ENCODE results near the gene WDR6. TPM values are rescaled to one million over a fixed set of nuclear protein-coding genes. Genes with fewer than 3 reads are reported as not detected.

The WDR6 gene
- total RNA-seq, 1 donor = 98.4 TPM

- Histone ChIP-seq H3K4me1 (ENCODE audit: insufficient read depth, low read length) (peaks cover 9% of the 10 kb centered on the region), H2AFZ (ENCODE audit: low read length) (no peak overlapping the region), H3K27me3 (ENCODE audit: insufficient read depth, low read length) (no peaks in the 10 kb centered on the region), H3K9me3 (ENCODE audit: low read depth, low read length) (no peaks in the 10 kb centered on the region), H4K20me1 (ENCODE audit: insufficient read depth, low read length) (peaks cover 5% of the 10 kb centered on the region), H3K36me3 (ENCODE audit: insufficient read depth, low read length) (peaks cover 71% of the 10 kb centered on the region), H3K27ac (ENCODE audit: low read depth, low read length) (no peak overlapping the region), H3K4me3 (ENCODE audit: insufficient read depth, low read length) (no peak overlapping the region), H3K79me2 (ENCODE audit: insufficient read depth, low read length) (peaks cover 8% of the 10 kb centered on the region), H3K4me2 (ENCODE audit: insufficient read depth, low read length) (no peak overlapping the region)
- TF ChIP-seq, protein P1, sequence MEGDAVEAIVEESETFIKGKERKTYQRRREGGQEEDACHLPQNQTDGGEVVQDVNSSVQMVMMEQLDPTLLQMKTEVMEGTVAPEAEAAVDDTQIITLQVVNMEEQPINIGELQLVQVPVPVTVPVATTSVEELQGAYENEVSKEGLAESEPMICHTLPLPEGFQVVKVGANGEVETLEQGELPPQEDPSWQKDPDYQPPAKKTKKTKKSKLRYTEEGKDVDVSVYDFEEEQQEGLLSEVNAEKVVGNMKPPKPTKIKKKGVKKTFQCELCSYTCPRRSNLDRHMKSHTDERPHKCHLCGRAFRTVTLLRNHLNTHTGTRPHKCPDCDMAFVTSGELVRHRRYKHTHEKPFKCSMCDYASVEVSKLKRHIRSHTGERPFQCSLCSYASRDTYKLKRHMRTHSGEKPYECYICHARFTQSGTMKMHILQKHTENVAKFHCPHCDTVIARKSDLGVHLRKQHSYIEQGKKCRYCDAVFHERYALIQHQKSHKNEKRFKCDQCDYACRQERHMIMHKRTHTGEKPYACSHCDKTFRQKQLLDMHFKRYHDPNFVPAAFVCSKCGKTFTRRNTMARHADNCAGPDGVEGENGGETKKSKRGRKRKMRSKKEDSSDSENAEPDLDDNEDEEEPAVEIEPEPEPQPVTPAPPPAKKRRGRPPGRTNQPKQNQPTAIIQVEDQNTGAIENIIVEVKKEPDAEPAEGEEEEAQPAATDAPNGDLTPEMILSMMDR (IDR thresholded peaks at IDR 0.05; ENCODE audit: extremely low read depth, low read depth, low read length) = no peak
- DNase-seq (ENCODE audit: insufficient read length, low spot score, missing footprints) = no peak
Measured at GRCh38 chr3:49035281-49035680, 28.1 kb downstream of the WDR6 start.

DNA sequence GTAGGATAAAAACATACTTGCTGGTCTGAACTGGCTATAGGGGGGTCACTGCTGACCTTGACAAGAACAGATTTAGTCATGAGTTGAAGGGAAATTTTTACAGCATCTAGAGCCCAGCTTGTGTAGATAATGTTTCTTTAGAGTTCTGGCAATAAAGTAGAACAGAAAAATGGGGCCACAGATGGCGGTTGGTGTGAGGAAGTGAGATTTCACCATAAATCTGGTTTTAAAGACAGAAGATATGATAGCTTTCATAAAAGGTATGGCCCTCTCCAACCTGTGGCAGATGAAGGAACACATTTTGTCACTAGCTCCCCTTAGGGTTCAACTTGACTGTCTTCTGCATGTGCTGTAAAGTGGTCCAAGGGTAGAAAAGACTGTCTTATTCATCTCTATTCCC, 46.4 kb downstream of the WDR6 start:
- Histone ChIP-seq H3K4me1 (ENCODE audit: insufficient read depth, low read length) (no peaks in the 10 kb centered on the region), H3K79me2 (ENCODE audit: insufficient read depth, low read length) (peaks cover 44% of the 10 kb centered on the region), H3K36me3 (ENCODE audit: insufficient read depth, low read length) (peaks cover 52% of the 10 kb centered on the region), H3K4me2 (ENCODE audit: insufficient read depth, low read length) (no peak overlapping the region), H4K20me1 (ENCODE audit: insufficient read depth, low read length) (peaks cover 24% of the 10 kb centered on the region), H3K4me3 (ENCODE audit: insufficient read depth, low read length) (no peak overlapping the region), H3K27me3 (ENCODE audit: insufficient read depth, low read length) (no peaks in the 10 kb centered on the region), H3K27ac (ENCODE audit: low read depth, low read length) (no peak overlapping the region), H2AFZ (ENCODE audit: low read length) (no peak overlapping the region), H3K9me3 (ENCODE audit: low read depth, low read length) (no peaks in the 10 kb centered on the region)
- DNase-seq (ENCODE audit: insufficient read length, low spot score, missing footprints) = no peak
- TF ChIP-seq, protein P1 (IDR thresholded peaks at IDR 0.05; ENCODE audit: extremely low read depth, low read depth, low read length) = no peak

DNA sequence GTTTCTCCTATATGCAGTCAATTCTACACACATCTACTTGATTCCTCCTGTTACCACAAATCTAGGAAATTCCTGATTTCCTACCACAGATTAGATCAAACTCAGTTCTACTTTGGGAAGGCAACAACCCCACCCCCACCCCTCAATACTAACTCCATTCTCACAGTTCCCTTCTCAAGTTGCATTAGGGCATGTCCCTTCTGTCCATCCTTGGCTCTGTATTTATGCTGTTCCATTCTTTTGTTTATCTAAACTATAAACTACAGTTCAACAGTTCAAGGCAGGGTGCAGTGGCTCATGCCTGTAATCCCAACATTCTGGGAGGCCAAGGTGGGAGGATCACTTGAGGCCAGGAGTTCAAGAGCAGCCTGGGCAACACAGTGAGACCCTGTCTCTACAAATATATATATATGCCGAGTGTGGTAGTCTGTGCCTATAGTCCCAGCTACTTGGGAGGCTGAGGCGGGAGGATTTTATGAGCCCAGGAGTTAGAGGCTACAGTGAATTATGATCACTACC, 47.2 kb downstream of the WDR6 start:
- DNase-seq (ENCODE audit: insufficient read length, low spot score, missing footprints) = no peak
- Histone ChIP-seq H3K4me1 (ENCODE audit: insufficient read depth, low read length) (no peaks in the 10 kb centered on the region), H3K36me3 (ENCODE audit: insufficient read depth, low read length) (peaks cover 52% of the 10 kb centered on the region), H4K20me1 (ENCODE audit: insufficient read depth, low read length) (peaks cover 24% of the 10 kb centered on the region), H3K27ac (ENCODE audit: low read depth, low read length) (no peak overlapping the region), H3K27me3 (ENCODE audit: insufficient read depth, low read length) (no peaks in the 10 kb centered on the region), H3K9me3 (ENCODE audit: low read depth, low read length) (no peaks in the 10 kb centered on the region), H2AFZ (ENCODE audit: low read length) (no peak overlapping the region), H3K4me3 (ENCODE audit: insufficient read depth, low read length) (no peak overlapping the region), H3K4me2 (ENCODE audit: insufficient read depth, low read length) (no peak overlapping the region), H3K79me2 (ENCODE audit: insufficient read depth, low read length) (peaks cover 42% of the 10 kb centered on the region)
- TF ChIP-seq, protein P1 (IDR thresholded peaks at IDR 0.05; ENCODE audit: extremely low read depth, low read depth, low read length) = no peak

- Histone ChIP-seq H3K4me2 (ENCODE audit: insufficient read depth, low read length) (no peak overlapping the region), H3K36me3 (ENCODE audit: insufficient read depth, low read length) (peaks cover 55% of the 10 kb centered on the region), H3K4me3 (ENCODE audit: insufficient read depth, low read length) (no peak overlapping the region), H3K79me2 (ENCODE audit: insufficient read depth, low read length) (peaks cover 38% of the 10 kb centered on the region), H2AFZ (ENCODE audit: low read length) (no peak overlapping the region), H4K20me1 (ENCODE audit: insufficient read depth, low read length) (peaks cover 25% of the 10 kb centered on the region), H3K4me1 (ENCODE audit: insufficient read depth, low read length) (no peaks in the 10 kb centered on the region), H3K27me3 (ENCODE audit: insufficient read depth, low read length) (no peaks in the 10 kb centered on the region), H3K9me3 (ENCODE audit: low read depth, low read length) (no peaks in the 10 kb centered on the region), H3K27ac (ENCODE audit: low read depth, low read length) (no peak overlapping the region)
- TF ChIP-seq, protein P1 (IDR thresholded peaks at IDR 0.05; ENCODE audit: extremely low read depth, low read depth, low read length) = no peak
- no peak for DNase-seq (ENCODE audit: insufficient read length, low spot score, missing footprints)
Measured at GRCh38 chr3:49057268-49057667, 50.1 kb downstream of the WDR6 start.

All from osteoblast (primary cell).